Measurements from ENCODE around the gene E2F2. TPM values are rescaled to one million over a fixed set of nuclear protein-coding genes. Genes with fewer than 3 reads are reported as not detected.

Gene E2F2
- total RNA-seq, 1 donor from 2014 or later = under 0.01 TPM

DNA sequence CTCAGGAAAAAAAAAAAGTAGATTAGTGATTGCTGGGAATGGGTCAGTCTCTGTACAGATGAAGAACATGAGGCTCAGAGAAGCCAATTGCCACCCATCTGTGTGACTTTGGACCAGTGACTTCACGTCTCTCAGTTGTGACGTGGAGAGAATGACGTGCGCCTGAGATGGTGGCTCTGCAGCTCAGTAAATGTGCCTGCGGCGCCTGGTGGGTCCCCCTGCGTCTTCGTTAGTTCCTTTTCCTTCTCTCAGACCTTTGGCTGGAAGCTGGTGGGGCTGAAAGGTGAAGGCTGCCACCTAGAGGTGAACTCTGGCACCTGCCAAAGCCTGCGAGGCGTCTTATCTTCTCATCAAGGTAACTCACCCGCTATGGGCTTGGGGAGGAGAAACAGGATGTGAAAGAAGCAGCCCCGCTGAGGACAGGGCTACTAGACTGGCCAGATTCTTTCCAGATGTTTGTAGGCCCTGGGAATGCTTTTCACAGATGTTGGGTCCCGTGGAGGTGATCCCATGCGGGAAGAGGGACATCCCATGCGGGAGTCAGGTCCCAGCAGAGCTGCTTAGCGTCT is 8.7 kb upstream of the E2F2 start:
- H3K4me3 ChIP-seq (ENCODE audit: low read depth, low read length) = no peak overlapping the region
- H3K27me3 ChIP-seq (ENCODE audit: control insufficient read depth, insufficient read depth, low read length) = no peaks in the 10 kb centered on the region
- DNase-seq (ENCODE audit: low read depth) (peak; percentile 83), FAIRE-seq (no peak)
- no peaks in the 10 kb centered on the region for H3K36me3 ChIP-seq (ENCODE audit: control insufficient read depth, insufficient read depth, low read length)
- TF ChIP-seq, protein P1, sequence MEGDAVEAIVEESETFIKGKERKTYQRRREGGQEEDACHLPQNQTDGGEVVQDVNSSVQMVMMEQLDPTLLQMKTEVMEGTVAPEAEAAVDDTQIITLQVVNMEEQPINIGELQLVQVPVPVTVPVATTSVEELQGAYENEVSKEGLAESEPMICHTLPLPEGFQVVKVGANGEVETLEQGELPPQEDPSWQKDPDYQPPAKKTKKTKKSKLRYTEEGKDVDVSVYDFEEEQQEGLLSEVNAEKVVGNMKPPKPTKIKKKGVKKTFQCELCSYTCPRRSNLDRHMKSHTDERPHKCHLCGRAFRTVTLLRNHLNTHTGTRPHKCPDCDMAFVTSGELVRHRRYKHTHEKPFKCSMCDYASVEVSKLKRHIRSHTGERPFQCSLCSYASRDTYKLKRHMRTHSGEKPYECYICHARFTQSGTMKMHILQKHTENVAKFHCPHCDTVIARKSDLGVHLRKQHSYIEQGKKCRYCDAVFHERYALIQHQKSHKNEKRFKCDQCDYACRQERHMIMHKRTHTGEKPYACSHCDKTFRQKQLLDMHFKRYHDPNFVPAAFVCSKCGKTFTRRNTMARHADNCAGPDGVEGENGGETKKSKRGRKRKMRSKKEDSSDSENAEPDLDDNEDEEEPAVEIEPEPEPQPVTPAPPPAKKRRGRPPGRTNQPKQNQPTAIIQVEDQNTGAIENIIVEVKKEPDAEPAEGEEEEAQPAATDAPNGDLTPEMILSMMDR (IDR thresholded peaks at IDR 0.05; ENCODE audit: insufficient read depth, low read length, severe bottlenecking) = peak; percentile 95

GRCh38 chr1:23537296-23537973 is 6.4 kb upstream of the E2F2 start:
- TF ChIP-seq, protein P1 (IDR thresholded peaks at IDR 0.05; ENCODE audit: insufficient read depth, low read length, severe bottlenecking) = no peak
- H3K36me3 ChIP-seq (ENCODE audit: control insufficient read depth, insufficient read depth, low read length) = no peaks in the 10 kb centered on the region
- H3K27me3 ChIP-seq (ENCODE audit: control insufficient read depth, insufficient read depth, low read length) = no peaks in the 10 kb centered on the region
- no peak for FAIRE-seq
- no peak for DNase-seq (ENCODE audit: low read depth)
- no peak overlapping the region for H3K4me3 ChIP-seq (ENCODE audit: low read depth, low read length)

DNA sequence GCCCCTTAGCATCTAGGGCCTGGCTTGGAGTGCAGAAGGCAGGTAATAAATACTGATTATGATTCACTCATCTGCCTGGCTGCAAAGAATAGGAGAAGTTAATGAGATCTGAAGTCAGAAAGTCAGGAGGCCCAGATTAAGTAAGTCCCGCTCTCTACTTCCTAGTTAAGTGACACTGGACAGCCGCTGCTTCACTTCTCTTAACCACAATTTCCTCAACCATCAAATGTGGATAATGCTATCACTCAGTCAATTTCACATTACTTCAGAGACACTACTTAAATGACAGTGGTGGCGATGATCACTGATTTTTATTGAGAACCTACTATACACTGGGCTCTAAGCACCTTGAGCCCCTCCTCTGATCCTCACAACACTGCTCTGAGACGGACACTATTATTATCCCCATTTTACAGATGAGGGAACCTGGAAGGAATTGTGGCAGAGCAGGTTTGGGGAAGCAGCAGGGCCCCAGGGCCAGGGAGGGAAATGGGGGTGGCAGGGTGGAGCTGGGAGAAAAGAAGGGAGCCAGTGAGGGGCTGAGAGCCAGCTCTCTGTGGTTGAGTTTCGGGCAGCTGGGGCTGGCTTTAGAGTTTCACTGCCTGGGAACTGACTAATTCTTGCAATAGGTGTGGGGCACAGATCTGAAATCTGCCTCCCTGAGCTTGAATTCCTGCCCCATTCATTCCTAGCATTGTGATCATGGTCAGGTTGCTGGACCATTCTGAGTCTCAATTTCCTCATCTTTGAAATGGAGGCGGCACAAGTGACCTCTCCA is 2.4 kb upstream of the E2F2 start:
- Histone ChIP-seq H3K4me3 (ENCODE audit: low read depth, low read length) (no peak overlapping the region), H3K36me3 (ENCODE audit: control insufficient read depth, insufficient read depth, low read length) (no peaks in the 10 kb centered on the region), H3K27me3 (ENCODE audit: control insufficient read depth, insufficient read depth, low read length) (peaks cover 3% of the 10 kb centered on the region)
- TF ChIP-seq, protein P1 (IDR thresholded peaks at IDR 0.05; ENCODE audit: insufficient read depth, low read length, severe bottlenecking) = no peak
- DNase-seq (ENCODE audit: low read depth) (peak; percentile 27), FAIRE-seq (no peak)

GRCh38 chr1:23531562-23532094 is 595 bp upstream of the E2F2 start:
- TF ChIP-seq, protein P1 (IDR thresholded peaks at IDR 0.05; ENCODE audit: insufficient read depth, low read length, severe bottlenecking) = no peak
- DNase-seq (ENCODE audit: low read depth) (no peak), FAIRE-seq (no peak)
- peaks cover 3% of the 10 kb centered on the region for H3K27me3 ChIP-seq (ENCODE audit: control insufficient read depth, insufficient read depth, low read length)
- H3K4me3 ChIP-seq (ENCODE audit: low read depth, low read length) = no peak overlapping the region
- no peaks in the 10 kb centered on the region for H3K36me3 ChIP-seq (ENCODE audit: control insufficient read depth, insufficient read depth, low read length)

DNA sequence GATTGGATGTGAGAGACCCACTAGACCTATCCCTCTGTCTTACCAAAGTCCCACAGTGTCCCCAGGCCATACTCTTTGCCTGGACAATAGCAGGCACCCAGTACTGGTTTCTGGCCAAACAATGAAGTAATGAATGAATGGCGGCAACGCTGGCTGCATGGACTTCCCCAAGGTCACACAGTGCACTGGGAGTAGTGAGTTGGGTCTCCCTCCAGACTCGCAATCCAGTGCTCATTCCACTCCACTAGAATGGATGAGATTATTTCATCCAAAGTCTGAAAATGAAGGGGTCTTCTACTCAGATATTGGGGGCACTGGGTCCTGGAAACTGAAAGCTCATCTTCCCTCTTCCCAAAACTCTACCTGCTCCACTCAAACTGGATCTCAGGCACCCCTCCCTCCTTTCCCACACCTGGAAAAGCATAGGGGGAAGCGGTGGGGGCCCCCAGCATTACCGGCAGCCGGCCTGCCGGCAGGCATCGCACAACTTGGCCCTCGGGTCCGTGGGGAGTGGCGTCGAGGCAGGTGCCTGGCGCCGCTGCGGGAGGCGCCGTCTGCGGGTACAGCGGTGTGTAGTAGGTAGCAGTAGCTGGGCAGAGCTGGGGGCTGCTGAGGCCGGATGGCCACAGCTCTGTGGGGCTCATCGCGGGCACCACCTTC is 816 bp downstream of the E2F2 start:
- Histone ChIP-seq H3K36me3 (ENCODE audit: control insufficient read depth, insufficient read depth, low read length) (no peaks in the 10 kb centered on the region), H3K4me3 (ENCODE audit: low read depth, low read length) (peak overlapping the region; percentile 39), H3K27me3 (ENCODE audit: control insufficient read depth, insufficient read depth, low read length) (peaks cover 3% of the 10 kb centered on the region)
- TF ChIP-seq, protein P1 (IDR thresholded peaks at IDR 0.05; ENCODE audit: insufficient read depth, low read length, severe bottlenecking) = no peak
- DNase-seq (ENCODE audit: low read depth) (no peak), FAIRE-seq (no peak)

Measured in bronchial epithelial cell (primary cell).